Keratinocyte (primary cell): Measurements from ENCODE around the gene CCDC85C. TPM values are rescaled to one million over a fixed set of nuclear protein-coding genes. Genes with fewer than 3 reads are reported as not detected.

ENCODE experiments used
- DNase-seq: peaks from one replicate; pipeline ENCODE4 v3.0.0-alpha.2; 2011; ENCODE audit warnings: low read depth, missing footprints, low spot score
- FAIRE-seq: peaks from 2 replicates; lab custom pipeline; 2011; peaks lifted over from hg19 to GRCh38; lab: Jason Lieb, UNC
- H2AFZ ChIP-seq: 2 replicates; pipeline ENCODE4 v1.6.0; 2012; ENCODE audit warnings: low read length, control low read depth, inconsistent platforms; ENCODE audit not compliant: control insufficient read depth
- H3K27ac ChIP-seq: 2 replicates; pipeline ENCODE4 v1.5.1; 2011; ENCODE audit warnings: low read length; ENCODE audit not compliant: control insufficient read depth, insufficient read depth
- H3K27me3 ChIP-seq: 3 replicates; pipeline ENCODE4 v1.6.0; 2011; ENCODE audit warnings: low read length; ENCODE audit not compliant: control insufficient read depth, insufficient read depth; ENCODE audit errors: extremely low read depth
- H3K36me3 ChIP-seq, 2 experiments: 2 replicates in 1 of 2; 3 replicates in 1 of 2; pipeline ENCODE4 v1.5.1; 2011; ENCODE audit warnings: low read length in 2 of 2, mild to moderate bottlenecking in 1 of 2; ENCODE audit not compliant: control insufficient read depth in 2 of 2, insufficient read depth in 2 of 2; ENCODE audit errors: extremely low read depth in 1 of 2
- H3K4me1 ChIP-seq: 3 replicates; pipeline ENCODE4 v1.5.1; 2011; ENCODE audit warnings: low read length; ENCODE audit not compliant: control insufficient read depth, insufficient read depth; ENCODE audit errors: extremely low read depth
- H3K4me2 ChIP-seq: 3 replicates; pipeline ENCODE4 v1.6.0; 2011; ENCODE audit warnings: low read depth, low read length; ENCODE audit not compliant: control insufficient read depth, insufficient read depth; ENCODE audit errors: extremely low read depth
- H3K4me3 ChIP-seq, 3 experiments: fragments of 200-600 bp in 1 of 3; sonication (generic) in 1 of 3; 2 replicates in 2 of 3; 3 replicates in 1 of 3; pipeline ENCODE4 v1.5.1; 2011 to 2016; ENCODE audit warnings: low read length in 3 of 3, mild to moderate bottlenecking in 3 of 3, control low read depth in 2 of 3, inconsistent platforms in 1 of 3, low read depth in 1 of 3, mixed read lengths in 1 of 3, mixed run types in 1 of 3, moderate library complexity in 1 of 3; ENCODE audit not compliant: control insufficient read depth in 2 of 3, insufficient read depth in 2 of 3; ENCODE audit errors: extremely low read depth in 1 of 3
- H3K79me2 ChIP-seq: 2 replicates; pipeline ENCODE4 v1.6.0; 2012; ENCODE audit warnings: low read length; ENCODE audit not compliant: control insufficient read depth, insufficient read depth
- H3K9ac ChIP-seq: 3 replicates; pipeline ENCODE4 v1.6.0; 2011; ENCODE audit warnings: low read length; ENCODE audit not compliant: control insufficient read depth, insufficient read depth; ENCODE audit errors: extremely low read depth
- H3K9me1 ChIP-seq: 3 replicates; pipeline ENCODE4 v1.6.0; 2011; ENCODE audit warnings: low read length; ENCODE audit not compliant: control insufficient read depth, insufficient read depth; ENCODE audit errors: extremely low read depth
- H3K9me3 ChIP-seq: 2 replicates; pipeline ENCODE4 v1.5.1; 2012; ENCODE audit warnings: low read depth, low read length; ENCODE audit not compliant: control insufficient read depth
- H4K20me1 ChIP-seq: 3 replicates; pipeline ENCODE4 v1.6.0; 2011; ENCODE audit warnings: low read length; ENCODE audit not compliant: control insufficient read depth, insufficient read depth; ENCODE audit errors: extremely low read depth
- EZH2 ChIP-seq: IDR thresholded peaks from one replicate; pipeline ENCODE4 v1.6.1; 2012; ENCODE audit warnings: inconsistent platforms, mild to moderate bottlenecking, low read length, moderate library complexity
- dilution Hi-C: fragments of 300-500 bp; cut with MboI; formaldehyde crosslinking; loops from one replicate; pipeline ENCODE4 v1.7.0; 2020; ENCODE audit warnings: low sequenced_read_pairs; ENCODE audit not compliant: extremely low pct_ligation_motif_present
- polyA plus RNA-seq, 5 experiments: library from polyadenylated mRNA; depleted of rRNA in 3 of 5; stranded (reverse) in 3 of 5; stranded (forward) in 1 of 5; unstranded in 1 of 5; fragments of >200 nt; gene quantifications; 1 replicate in 1 of 5; 2 replicates in 3 of 5; 3 replicates in 1 of 5; pipeline versions ENCODE4 v1.2.1 to v1.2.3, GENCODE V29; 2011 to 2012; ENCODE audit warnings: missing spikeins in 2 of 5, low read depth in 1 of 5, low replicate concordance in 1 of 5
- TF ChIP-seq, protein P1 (sequence below), 3 experiments: IDR thresholded peaks in 1 of 3; conservative IDR thresholded peaks in 1 of 3; optimal IDR thresholded peaks in 1 of 3; 2 replicates in 2 of 3; 3 replicates in 1 of 3; pipeline versions ENCODE3 to v1.5.1; 2011; ENCODE audit warnings: low read length in 3 of 3, mild to moderate bottlenecking in 3 of 3, moderate library complexity in 2 of 3, control low read depth in 1 of 3, inconsistent platforms in 1 of 3; ENCODE audit not compliant: insufficient read depth in 2 of 3; ENCODE audit errors: extremely low read depth in 1 of 3

CCDC85C gene
- polyA plus RNA-seq, 1 donor (not counting 4 experiments of a cell fraction or from before 2014, with no cell fraction given) = 13.2 TPM

DNA sequence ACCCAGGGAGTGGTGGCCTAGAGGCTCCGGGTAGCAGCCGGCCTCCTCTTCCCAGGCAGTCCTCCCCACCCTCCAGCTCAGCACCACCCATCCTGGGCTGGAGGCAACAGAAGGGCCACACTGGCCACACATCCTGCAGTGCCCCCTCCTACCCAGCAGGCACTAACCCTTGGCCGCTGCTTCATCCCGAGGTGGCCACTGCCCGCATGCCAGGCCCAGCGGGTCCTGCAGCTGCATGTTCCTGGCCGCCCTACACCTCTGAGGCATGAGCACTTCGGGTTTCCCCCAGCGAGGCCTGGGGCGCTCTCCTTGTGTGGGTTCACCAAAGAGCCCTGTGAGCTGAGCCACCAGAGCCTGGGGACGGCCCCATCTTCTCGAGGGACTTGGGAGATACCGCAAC is 61.4 kb downstream of the CCDC85C start:
- Histone ChIP-seq H3K4me1 (peaks cover 18% of the 10 kb centered on the region), H3K4me3 (no peak overlapping the region), H4K20me1 (peaks cover 31% of the 10 kb centered on the region), H3K9me3 (no peaks in the 10 kb centered on the region), H3K27ac (no peak overlapping the region), H3K27me3 (no peaks in the 10 kb centered on the region), H3K36me3 (no peaks in the 10 kb centered on the region), H3K9ac (no peak overlapping the region), H3K4me2 (no peak overlapping the region), H2AFZ (no peak overlapping the region), H3K79me2 (peaks cover 87% of the 10 kb centered on the region), H3K9me1 (peaks cover 3% of the 10 kb centered on the region)
- DNase-seq (no peak), FAIRE-seq (no peak)
- dilution Hi-C loops = no loop called here
- TF ChIP-seq, protein P1, sequence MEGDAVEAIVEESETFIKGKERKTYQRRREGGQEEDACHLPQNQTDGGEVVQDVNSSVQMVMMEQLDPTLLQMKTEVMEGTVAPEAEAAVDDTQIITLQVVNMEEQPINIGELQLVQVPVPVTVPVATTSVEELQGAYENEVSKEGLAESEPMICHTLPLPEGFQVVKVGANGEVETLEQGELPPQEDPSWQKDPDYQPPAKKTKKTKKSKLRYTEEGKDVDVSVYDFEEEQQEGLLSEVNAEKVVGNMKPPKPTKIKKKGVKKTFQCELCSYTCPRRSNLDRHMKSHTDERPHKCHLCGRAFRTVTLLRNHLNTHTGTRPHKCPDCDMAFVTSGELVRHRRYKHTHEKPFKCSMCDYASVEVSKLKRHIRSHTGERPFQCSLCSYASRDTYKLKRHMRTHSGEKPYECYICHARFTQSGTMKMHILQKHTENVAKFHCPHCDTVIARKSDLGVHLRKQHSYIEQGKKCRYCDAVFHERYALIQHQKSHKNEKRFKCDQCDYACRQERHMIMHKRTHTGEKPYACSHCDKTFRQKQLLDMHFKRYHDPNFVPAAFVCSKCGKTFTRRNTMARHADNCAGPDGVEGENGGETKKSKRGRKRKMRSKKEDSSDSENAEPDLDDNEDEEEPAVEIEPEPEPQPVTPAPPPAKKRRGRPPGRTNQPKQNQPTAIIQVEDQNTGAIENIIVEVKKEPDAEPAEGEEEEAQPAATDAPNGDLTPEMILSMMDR (optimal IDR thresholded peaks at IDR 0.05 in 1 of 3, IDR thresholded peaks at IDR 0.05 in 1 of 3, conservative IDR thresholded peaks at IDR 0.05 in 1 of 3; ENCODE audit: extremely low read depth in 1 of 3, insufficient read depth in 2 of 3, low read length in 3 of 3) = no peak
- TF ChIP-seq EZH2 = no peak

DNA sequence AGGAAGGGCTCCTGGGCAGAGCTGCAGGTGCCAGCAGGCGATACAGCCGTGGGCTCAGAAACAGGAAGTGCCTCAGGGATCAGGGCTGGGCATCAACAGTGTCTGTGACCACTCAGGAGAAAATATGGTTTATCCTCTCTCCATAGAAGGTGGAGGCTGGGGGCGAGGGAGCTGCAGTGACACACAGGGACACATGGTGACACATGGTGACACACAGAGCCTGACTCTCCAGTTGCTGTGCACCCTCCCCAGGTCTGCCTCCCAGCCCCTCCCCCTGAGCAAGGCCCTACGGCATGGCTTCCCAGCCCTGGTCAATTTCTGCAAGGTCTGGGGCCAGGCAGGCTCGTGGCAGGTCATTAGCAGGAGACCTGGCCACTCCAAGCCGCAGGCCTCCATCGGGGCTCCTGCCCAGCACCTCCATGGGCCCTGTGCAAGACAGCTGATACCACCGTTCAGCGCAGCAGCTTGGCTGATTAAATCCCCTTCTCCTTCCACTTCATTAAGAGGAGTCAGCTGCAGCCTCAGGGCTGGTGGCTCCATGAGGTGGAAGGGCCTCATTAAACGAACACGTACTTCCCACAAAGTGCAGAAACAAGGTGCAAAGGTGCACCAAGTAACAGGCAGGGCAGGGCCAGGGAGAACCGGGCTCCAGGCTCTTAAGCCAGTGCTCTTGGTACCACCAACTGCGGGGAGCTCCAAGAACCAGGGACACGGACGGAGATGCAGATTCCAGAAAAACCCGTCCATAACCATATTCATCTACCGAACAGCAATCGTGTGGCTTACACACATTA is 62.1 kb downstream of the CCDC85C start:
- H3K9ac ChIP-seq = no peak overlapping the region
- no peak overlapping the region for H3K4me2 ChIP-seq
- FAIRE-seq (no peak), DNase-seq (no peak)
- peaks cover 89% of the 10 kb centered on the region for H3K79me2 ChIP-seq
- TF ChIP-seq, protein P1 (optimal IDR thresholded peaks at IDR 0.05 in 1 of 3, IDR thresholded peaks at IDR 0.05 in 1 of 3, conservative IDR thresholded peaks at IDR 0.05 in 1 of 3; ENCODE audit: extremely low read depth in 1 of 3, insufficient read depth in 2 of 3, low read length in 3 of 3) = no peak
- no peak for TF ChIP-seq EZH2
- dilution Hi-C loops = no loop called here
- peaks cover 34% of the 10 kb centered on the region for H4K20me1 ChIP-seq
- H3K9me1 ChIP-seq = peaks cover 7% of the 10 kb centered on the region
- H3K27ac ChIP-seq = no peak overlapping the region
- H3K27me3 ChIP-seq = no peaks in the 10 kb centered on the region
- H2AFZ ChIP-seq = no peak overlapping the region
- no peak overlapping the region for H3K4me3 ChIP-seq
- H3K4me1 ChIP-seq = peaks cover 25% of the 10 kb centered on the region
- no peaks in the 10 kb centered on the region for H3K9me3 ChIP-seq
- no peaks in the 10 kb centered on the region for H3K36me3 ChIP-seq
